Stomach (tissue), 9 donors: ENCODE results near the gene NAA40. TPM values are rescaled to one million over a fixed set of nuclear protein-coding genes. Genes with fewer than 3 reads are reported as not detected.

Source experiments
- DNase-seq, 2 donors: peaks; one replicate each; pipeline versions ENCODE4 v3.0.0 to v3.0.0-alpha.2; 2013 to 2019
- H3K27ac ChIP-seq, 5 donors: fragments of 200-600 bp in 4 of 5; sonication (generic) in 4 of 5; one replicate each; pipeline ENCODE4 v1.5.1; 2013 to 2019; ENCODE audit warnings: mild to moderate bottlenecking in 1 of 5, moderate library complexity in 1 of 5
- H3K27me3 ChIP-seq, 3 donors: fragments of 200-600 bp; sonication (generic); one replicate each; pipeline ENCODE4 v1.5.1; 2017 to 2019; ENCODE audit warnings: mixed run types in 1 of 3
- H3K36me3 ChIP-seq, 4 donors: fragments of 200-600 bp; sonication (generic); 1 replicate in 3 of 4; 2 replicates in 1 of 4; pipeline ENCODE4 v1.5.1; 2016 to 2019
- H3K4me1 ChIP-seq, 4 donors: fragments of 200-600 bp; sonication (generic); one replicate each; pipeline ENCODE4 v1.5.1; 2016 to 2019
- H3K4me3 ChIP-seq, 4 donors: fragments of 200-600 bp; sonication (generic) in 3 of 4; one replicate each; pipeline ENCODE4 v1.5.1; 2016 to 2019; ENCODE audit warnings: mild to moderate bottlenecking in 1 of 4
- H3K9me3 ChIP-seq, 4 donors: fragments of 200-600 bp; sonication (generic); one replicate each; pipeline ENCODE4 v1.5.1; 2016 to 2019
- EP300 ChIP-seq: sonication (generic); formaldehyde crosslinking; IDR thresholded peaks from one replicate; pipeline ENCODE4 v1.6.1; 2017; ENCODE audit warnings: antibody characterized with exemption
- POLR2A ChIP-seq, 4 donors: fragments of 450-650 bp; IDR thresholded peaks; one replicate each; pipeline ENCODE4 v1.6.1; 2016; ENCODE audit warnings: antibody characterized with exemption in 4 of 4, control low read depth in 2 of 4, mild to moderate bottlenecking in 1 of 4, moderate library complexity in 1 of 4
- POLR2AphosphoS5 ChIP-seq, 3 donors: sonication (generic); formaldehyde crosslinking; IDR thresholded peaks; one replicate each; pipeline ENCODE4 v1.6.1; 2016; ENCODE audit warnings: antibody characterized with exemption in 3 of 3
- WGBS, 5 donors: extraction: QIAGEN DNeasy Blood & Tissue Kit in 3 of 5; methylation state at CpG; one replicate each; pipeline versions ENCODE4 v1.1.5 to v1.1.7; 2013 to 2018; 5-methylcytosine and 5-hydroxymethylcytosine counted together
- intact Hi-C: fragments of 100-400 bp; cut with DNase I; formaldehyde crosslinking; loops from one replicate; pipeline ENCODE4 v1.15.1; 2023; ENCODE audit warnings: low total_unique reads
- polyA plus RNA-seq, 3 donors: library from polyadenylated mRNA; stranded (reverse); fragments of 200-250 nt; gene quantifications; one replicate each; pipeline ENCODE4 v1.2.3, GENCODE V29; 2013
- total RNA-seq, 5 donors: library from RNA; depleted of rRNA; stranded (reverse); fragments of >200 nt; gene quantifications; one replicate each; pipeline versions ENCODE4 v1.1.0 to v1.2.3, GENCODE V29; 2014 to 2016
- TF ChIP-seq, protein P1 (sequence below), 7 experiments: fragments of 450-650 bp in 4 of 7; fragments of 200-600 bp in 3 of 7; sonication (generic) in 3 of 7; IDR thresholded peaks; one replicate each; pipeline ENCODE4 v1.5.1; 2016 to 2019; ENCODE audit warnings: antibody characterized with exemption in 7 of 7, control low read depth in 2 of 7, mild to moderate bottlenecking in 1 of 7
- donor health status: healthy with polysubstance abuse.
- donor health status: Bipolar disorder and iron deficiency.
- donor health status: healthy.

Gene NAA40
- total and polyA plus RNA-seq, 8 donors: 4.3 to 71.4 (median 8.1) TPM

DNA sequence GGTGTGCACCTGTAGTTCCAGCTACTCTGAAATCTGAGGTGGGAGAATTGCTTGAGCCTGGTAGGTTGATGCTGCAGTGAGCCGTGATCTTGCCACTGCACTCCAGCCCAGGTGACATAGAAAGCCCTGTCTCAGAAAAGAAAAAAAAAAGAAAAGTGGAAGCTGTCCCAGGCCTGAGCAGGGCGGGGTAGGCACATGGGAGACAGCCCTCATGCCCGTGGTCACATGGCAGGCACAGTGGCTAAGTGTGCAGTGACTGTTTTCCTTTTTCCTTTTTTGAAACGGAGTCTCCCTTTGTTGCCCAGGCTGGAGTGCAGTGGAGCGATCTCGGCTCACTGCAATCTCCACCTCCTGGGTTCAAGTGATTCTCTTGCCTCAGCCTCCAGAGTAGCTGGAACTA is 55.2 kb downstream of the NAA40 start:
- H3K36me3 ChIP-seq: peaks cover 41 to 99% (median 95%) of the 10 kb centered on the region in 4 donors
- WGBS, 5 donors: 58 to 66% (median 64%) methylated on average over 6 of the region's 6 CpGs

GRCh38 chr11:63996512-63996911 is 57.7 kb downstream of the NAA40 start:
- no peak overlapping the region for H3K4me3 ChIP-seq
- intact Hi-C loops: no loop called here
- peaks cover 0 to 20% (median 0%) of the 10 kb centered on the region in 3 donors for H3K27me3 ChIP-seq
- no peaks in the 10 kb centered on the region for H3K9me3 ChIP-seq
- peaks cover 30 to 74% (median 71%) of the 10 kb centered on the region in 4 donors for H3K36me3 ChIP-seq
- 84 to 90% (median 90%) methylated on average over 9 to 18 of the region's 18 CpGs for WGBS, 5 donors
- no peak overlapping the region for H3K27ac ChIP-seq
- H3K4me1 ChIP-seq: peaks cover 29 to 35% (median 32%) of the 10 kb centered on the region in 4 donors
- no peak for DNase-seq
- no peak for TF ChIP-seq POLR2A (IDR thresholded peaks at IDR 0.05)
- TF ChIP-seq EP300: no peak
- no peak for TF ChIP-seq POLR2AphosphoS5 (IDR thresholded peaks at IDR 0.05)
- TF ChIP-seq, protein P1, sequence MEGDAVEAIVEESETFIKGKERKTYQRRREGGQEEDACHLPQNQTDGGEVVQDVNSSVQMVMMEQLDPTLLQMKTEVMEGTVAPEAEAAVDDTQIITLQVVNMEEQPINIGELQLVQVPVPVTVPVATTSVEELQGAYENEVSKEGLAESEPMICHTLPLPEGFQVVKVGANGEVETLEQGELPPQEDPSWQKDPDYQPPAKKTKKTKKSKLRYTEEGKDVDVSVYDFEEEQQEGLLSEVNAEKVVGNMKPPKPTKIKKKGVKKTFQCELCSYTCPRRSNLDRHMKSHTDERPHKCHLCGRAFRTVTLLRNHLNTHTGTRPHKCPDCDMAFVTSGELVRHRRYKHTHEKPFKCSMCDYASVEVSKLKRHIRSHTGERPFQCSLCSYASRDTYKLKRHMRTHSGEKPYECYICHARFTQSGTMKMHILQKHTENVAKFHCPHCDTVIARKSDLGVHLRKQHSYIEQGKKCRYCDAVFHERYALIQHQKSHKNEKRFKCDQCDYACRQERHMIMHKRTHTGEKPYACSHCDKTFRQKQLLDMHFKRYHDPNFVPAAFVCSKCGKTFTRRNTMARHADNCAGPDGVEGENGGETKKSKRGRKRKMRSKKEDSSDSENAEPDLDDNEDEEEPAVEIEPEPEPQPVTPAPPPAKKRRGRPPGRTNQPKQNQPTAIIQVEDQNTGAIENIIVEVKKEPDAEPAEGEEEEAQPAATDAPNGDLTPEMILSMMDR (IDR thresholded peaks at IDR 0.05): no peak

More for the DNA sequence above, 55.2 kb downstream of the NAA40 start:
- Histone ChIP-seq H3K9me3 (no peaks in the 10 kb centered on the region), H3K27ac (no peak overlapping the region), H3K27me3 (no peaks in the 10 kb centered on the region), H3K4me1 (peaks cover 6 to 11% (median 9%) of the 10 kb centered on the region in 4 donors), H3K4me3 (no peak overlapping the region)
- intact Hi-C loops: no loop called here
- TF ChIP-seq, protein P1 (IDR thresholded peaks at IDR 0.05): no peak
- TF ChIP-seq EP300 (no peak), POLR2AphosphoS5 (IDR thresholded peaks at IDR 0.05) (no peak)
- no peak for DNase-seq

DNA sequence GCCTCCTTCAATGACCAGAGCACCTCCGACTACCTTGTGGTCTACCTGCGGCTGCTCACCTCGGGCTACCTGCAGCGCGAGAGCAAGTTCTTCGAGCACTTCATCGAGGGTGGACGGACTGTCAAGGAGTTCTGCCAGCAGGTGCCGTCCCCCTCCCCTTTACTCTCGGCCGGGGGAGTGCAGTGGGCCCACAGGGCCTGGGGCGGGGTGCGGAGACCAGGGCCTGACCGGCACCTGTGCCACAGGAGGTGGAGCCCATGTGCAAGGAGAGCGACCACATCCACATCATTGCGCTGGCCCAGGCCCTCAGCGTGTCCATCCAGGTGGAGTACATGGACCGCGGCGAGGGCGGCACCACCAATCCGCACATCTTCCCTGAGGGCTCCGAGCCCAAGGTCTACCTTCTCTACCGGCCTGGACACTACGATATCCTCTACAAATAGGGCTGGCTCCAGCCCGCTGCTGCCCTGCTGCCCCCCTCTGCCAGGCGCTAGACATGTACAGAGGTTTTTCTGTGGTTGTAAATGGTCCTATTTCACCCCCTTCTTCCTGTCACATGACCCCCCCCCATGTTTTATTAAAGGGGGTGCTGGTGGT is 58.4 kb downstream of the NAA40 start:
- 91 to 93% (median 92%) methylated on average over 10 to 27 of the region's 27 CpGs for WGBS, 5 donors
- H3K4me1 ChIP-seq: peaks cover 29 to 42% (median 32%) of the 10 kb centered on the region in 4 donors
- intact Hi-C loops: no loop called here
- H3K36me3 ChIP-seq: peaks cover 30 to 67% (median 65%) of the 10 kb centered on the region in 4 donors
- no peak overlapping the region for H3K4me3 ChIP-seq
- H3K27me3 ChIP-seq: peaks cover 0 to 23% (median 0%) of the 10 kb centered on the region in 3 donors
- no peaks in the 10 kb centered on the region for H3K9me3 ChIP-seq
- TF ChIP-seq EP300: no peak
- TF ChIP-seq POLR2A (IDR thresholded peaks at IDR 0.05): no peak
- no peak for TF ChIP-seq POLR2AphosphoS5 (IDR thresholded peaks at IDR 0.05)
- TF ChIP-seq, protein P1 (IDR thresholded peaks at IDR 0.05): no peak
- DNase-seq: no peak
- H3K27ac ChIP-seq: no peak overlapping the region

- no peaks in the 10 kb centered on the region for H3K9me3 ChIP-seq
- H3K36me3 ChIP-seq: peaks cover 30 to 60% (median 58%) of the 10 kb centered on the region in 4 donors
- peaks cover 29 to 43% (median 32%) of the 10 kb centered on the region in 4 donors for H3K4me1 ChIP-seq
- intact Hi-C loops: no loop called here
- no peak overlapping the region for H3K4me3 ChIP-seq
- H3K27ac ChIP-seq: no peak overlapping the region
- WGBS, 5 donors: 76 to 86% (median 83%) methylated on average over 9 to 11 of the region's 11 CpGs
- DNase-seq: no peak
- TF ChIP-seq EP300 (no peak), POLR2AphosphoS5 (IDR thresholded peaks at IDR 0.05) (no peak), POLR2A (IDR thresholded peaks at IDR 0.05) (no peak)
- TF ChIP-seq, protein P1 (IDR thresholded peaks at IDR 0.05): no peak
- H3K27me3 ChIP-seq: peaks cover 0 to 25% (median 0%) of the 10 kb centered on the region in 3 donors
These were observed 59.1 kb downstream of the NAA40 start for GRCh38 chr11:63997801-63998337.
